SK-N-SH (cell line): ENCODE data around the gene TKT.

ENCODE experiments used
- CHD2 ChIP-seq: fragments of 150-350 bp; IDR thresholded peaks from 2 replicates; pipeline ENCODE4 v1.6.1; 2018; ENCODE audit warnings: low read length; ENCODE audit not compliant: partially characterized antibody
- CTCF ChIP-seq: fragments of 200-600 bp; sonication (generic); IDR thresholded peaks from 2 replicates; pipeline ENCODE4 v1.6.1; 2017; ENCODE audit warnings: antibody characterized with exemption, mild to moderate bottlenecking, moderate library complexity
- FOSL2 ChIP-seq: IDR thresholded peaks from 2 replicates; pipeline ENCODE4 v1.4.0; 2012; ENCODE audit warnings: low read depth, mild to moderate bottlenecking, moderate library complexity, borderline replicate concordance
- FOXM1 ChIP-seq: IDR thresholded peaks from 2 replicates; pipeline ENCODE4 v1.4.0; 2012; ENCODE audit warnings: low read depth, mild to moderate bottlenecking
- GATA2 ChIP-seq: sonication (generic); formaldehyde crosslinking; IDR thresholded peaks from 2 replicates; pipeline ENCODE4 v1.5.0; 2020; ENCODE audit warnings: mild to moderate bottlenecking, missing genetic modification reagents
- MXI1 ChIP-seq: IDR thresholded peaks from 2 replicates; pipeline ENCODE4 v1.6.1; 2012; ENCODE audit warnings: mild to moderate bottlenecking, low read depth, low read length, improper control_type of control experiment
- NRF1 ChIP-seq: IDR thresholded peaks from 2 replicates; pipeline ENCODE4 v1.6.1; 2012; ENCODE audit warnings: low read depth, mild to moderate bottlenecking, low read length
- POLR2AphosphoS5 ChIP-seq: IDR thresholded peaks from 2 replicates; pipeline ENCODE4 v1.6.1; 2012; ENCODE audit warnings: low read depth, low read length
- RAD21 ChIP-seq: IDR thresholded peaks from 2 replicates; pipeline ENCODE4 v1.6.1; 2012; ENCODE audit warnings: mild to moderate bottlenecking, low read length
- RCOR1 ChIP-seq: fragments of 150-350 bp; IDR thresholded peaks from 2 replicates; pipeline ENCODE4 v1.6.1; 2017; ENCODE audit warnings: antibody characterized with exemption, low read length
- RFX5 ChIP-seq: IDR thresholded peaks from 2 replicates; pipeline ENCODE4 v1.6.1; 2012; ENCODE audit warnings: mild to moderate bottlenecking, improper control_type of control experiment, low read length
- SIN3A ChIP-seq: IDR thresholded peaks from 2 replicates; pipeline ENCODE4 v1.6.1; 2012; ENCODE audit warnings: low read depth, mild to moderate bottlenecking, low read length, moderate library complexity, borderline replicate concordance
- TCF12 ChIP-seq: IDR thresholded peaks from 2 replicates; pipeline ENCODE4 v1.4.0; 2012
- USF1 ChIP-seq: IDR thresholded peaks from 2 replicates; pipeline ENCODE4 v1.4.0; 2012; ENCODE audit warnings: low read depth, borderline replicate concordance

DNA sequence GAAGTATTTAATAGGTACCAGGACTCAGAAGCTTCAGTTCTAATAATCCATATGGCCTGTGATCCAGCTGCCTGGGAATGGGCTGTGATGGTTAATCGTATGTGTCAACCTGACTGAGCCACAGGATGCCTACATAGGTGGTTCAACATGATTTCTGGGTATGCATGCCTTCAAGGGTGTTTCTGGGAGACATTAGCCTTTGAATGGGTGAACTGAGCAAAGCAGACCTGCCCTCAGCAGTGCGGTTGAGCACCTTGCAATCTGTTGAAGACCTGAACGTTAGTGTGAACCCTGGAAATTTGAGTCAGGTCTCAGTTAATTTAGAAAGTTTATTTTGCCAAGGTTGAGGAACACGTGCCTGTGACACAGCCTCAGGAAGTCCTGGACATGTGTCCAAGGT, 22.8 kb upstream of the TKT start:
- TF ChIP-seq CTCF, result no peak
- no peak for TF ChIP-seq FOSL2
- no peak for TF ChIP-seq CHD2
- TF ChIP-seq RFX5, result no peak
- no peak for TF ChIP-seq RAD21
- no peak for TF ChIP-seq POLR2AphosphoS5
- TF ChIP-seq SIN3A, result no peak
- no peak for TF ChIP-seq USF1
- TF ChIP-seq RCOR1, result no peak
- no peak for TF ChIP-seq TCF12
- TF ChIP-seq GATA2, result no peak
- no peak for TF ChIP-seq MXI1
- TF ChIP-seq FOXM1, result no peak
- no peak for TF ChIP-seq NRF1
